ENCODE data around the gene KIAA0825.

GRCh38 chr5:94621763-94622162, 3.4 kb upstream of the KIAA0825 start:
- no peak for TF ChIP-seq CTCF (IDR thresholded peaks at IDR 0.05 in 4 of 5, conservative IDR thresholded peaks at IDR 0.05 in 1 of 5)
- TF ChIP-seq POLR2A (IDR thresholded peaks at IDR 0.05): no peak
